A673 (cell line): ENCODE measurements around the gene NTRK1. TPM values are rescaled to one million over a fixed set of nuclear protein-coding genes. Genes with fewer than 3 reads are reported as not detected.

Experiments
- BruUV-seq: library from RNA; stranded (reverse); fragments of 400-500 nt; replicated peaks from 2 replicates; lab custom pipeline; 2021; lab: Mats Ljungman, UMichigan
- CTCF ChIA-PET: fragments of 300-600 bp; sonication (Branson Sonifier 250); formaldehyde crosslinking; loops from one replicate; lab custom pipeline; 2022; ENCODE audit warnings: antibody characterized with exemption; lab: Charles Lee
- POLR2A ChIA-PET: fragments of 300-600 bp; sonication (Branson Sonifier 250); formaldehyde crosslinking; loops from one replicate; lab custom pipeline; 2022; ENCODE audit warnings: antibody characterized with exemption; ENCODE audit not compliant: low non-redundant PET; lab: Charles Lee
- DNase-seq: peaks from one replicate; pipeline ENCODE4 v3.0.0-alpha.2; 2015; ENCODE audit warnings: low spot score
- H3K27ac ChIP-seq: fragments of 200-600 bp; sonication (generic); 2 replicates; pipeline ENCODE4 v1.5.1; 2016; ENCODE audit warnings: mixed run types, low read depth, mild to moderate bottlenecking, mixed read lengths, antibody characterized with exemption, low read length; ENCODE audit not compliant: poor library complexity, severe bottlenecking
- H3K27me3 ChIP-seq: fragments of 200-600 bp; sonication (generic); replicated peaks from 2 replicates; pipeline ENCODE4 v1.6.1; 2017; ENCODE audit warnings: mixed run types, low read depth, mild to moderate bottlenecking, mixed read lengths, antibody characterized with exemption, low read length; ENCODE audit not compliant: insufficient read depth, poor library complexity
- H3K36me3 ChIP-seq: fragments of 200-600 bp; sonication (generic); 2 replicates; pipeline ENCODE4 v1.6.1; 2016; ENCODE audit warnings: mixed run types, mild to moderate bottlenecking, mixed read lengths, antibody characterized with exemption, low read length; ENCODE audit not compliant: insufficient read depth, poor library complexity, severe bottlenecking
- H3K4me1 ChIP-seq: fragments of 200-600 bp; sonication (generic); 2 replicates; pipeline ENCODE4 v1.6.1; 2017; ENCODE audit warnings: mixed run types, mild to moderate bottlenecking, mixed read lengths, antibody characterized with exemption, low read length; ENCODE audit not compliant: insufficient read depth, poor library complexity, severe bottlenecking
- H3K4me3 ChIP-seq: fragments of 200-600 bp; sonication (generic); 2 replicates; pipeline ENCODE4 v1.5.1; 2016; ENCODE audit warnings: low read depth, mixed run types, mild to moderate bottlenecking, mixed read lengths, low read length; ENCODE audit not compliant: poor library complexity, severe bottlenecking
- H3K9me3 ChIP-seq: fragments of 200-600 bp; sonication (generic); 2 replicates; pipeline ENCODE4 v1.6.1; 2016; ENCODE audit warnings: mixed run types, low read depth, mild to moderate bottlenecking, mixed read lengths, antibody characterized with exemption, low read length; ENCODE audit not compliant: poor library complexity, severe bottlenecking
- CTCF ChIP-seq: fragments of 300-800, 200-600 bp; sonication (generic); conservative IDR thresholded peaks from 2 replicates; pipeline ENCODE4 v1.5.1; 2017; ENCODE audit warnings: low read depth, mild to moderate bottlenecking, antibody characterized with exemption, low read length, moderate library complexity, mixed read lengths
- EZH2 ChIP-seq: fragments of 200-600 bp; sonication (generic); IDR thresholded peaks from 2 replicates; pipeline ENCODE4 v1.6.1; 2017; ENCODE audit warnings: borderline replicate concordance, low read depth, mild to moderate bottlenecking, mixed read lengths, antibody characterized with exemption, low read length; ENCODE audit not compliant: poor library complexity, severe bottlenecking
- intact Hi-C: fragments of 100-400 bp; cut with micrococcal nuclease; formaldehyde crosslinking; loops from one replicate; pipeline ENCODE4 v1.10.0; 2022; ENCODE audit not compliant: unreplicated experiment
- total RNA-seq: library from RNA; stranded (reverse); gene quantifications from 2 replicates; pipeline ENCODE4 v1.2.3, GENCODE V29; 2021

NTRK1 gene
- total RNA-seq, 1 experiment from 2014 or later, result 5.1 TPM

DNA sequence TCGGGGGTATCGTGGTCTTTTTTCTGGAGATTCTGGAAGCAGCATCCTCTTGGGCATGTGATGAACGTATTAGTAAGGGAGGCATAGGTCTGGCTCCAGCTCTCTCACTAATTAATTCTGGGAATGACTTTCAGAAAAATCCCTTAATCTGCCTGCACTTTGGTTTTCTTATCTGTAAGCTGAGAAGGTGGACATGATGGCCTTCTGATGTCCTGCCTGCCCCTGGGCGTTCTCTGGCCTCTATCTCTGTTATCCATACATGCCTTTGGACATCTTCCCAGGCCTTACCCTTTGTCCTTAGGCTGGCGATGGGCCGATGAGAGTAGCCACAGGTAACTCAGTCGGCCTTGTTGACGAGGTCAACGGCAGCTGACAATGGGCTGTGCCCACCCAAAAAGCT, 8.8 kb downstream of the NTRK1 start:
- H3K36me3 ChIP-seq, result no peaks in the 10 kb centered on the region
- intact Hi-C loops, result no loop called here
- no peaks in the 10 kb centered on the region for H3K27me3 ChIP-seq
- ChIA-PET CTCF (no interaction called here), POLR2A (interaction anchor here (0.7 kb wide), 1 partner anchor 19 kb away, joined by 12 read pairs; no protein-coding TSS in a partner anchor)
- no peaks in the 10 kb centered on the region for H3K9me3 ChIP-seq
- peaks cover 10% of the 10 kb centered on the region for H3K4me1 ChIP-seq
- TF ChIP-seq CTCF (no peak), EZH2 (no peak)
- no TSS peak for BruUV-seq
- no peak overlapping the region for H3K4me3 ChIP-seq
- no peak overlapping the region for H3K27ac ChIP-seq
- no peak for DNase-seq

- Histone ChIP-seq H3K9me3 (no peaks in the 10 kb centered on the region), H3K27ac (no peak overlapping the region), H3K27me3 (no peaks in the 10 kb centered on the region), H3K4me3 (no peak overlapping the region), H3K36me3 (no peaks in the 10 kb centered on the region), H3K4me1 (no peaks in the 10 kb centered on the region)
- ChIA-PET CTCF (interaction anchor here (0.6 to 0.7 kb wide), 2 partner anchors 15 to 73 kb away, joined by 3 read pairs; no protein-coding TSS in a partner anchor), POLR2A (no interaction called here)
- TF ChIP-seq EZH2, result no peak
- no peak for TF ChIP-seq CTCF
- no peak for DNase-seq
- no TSS peak for BruUV-seq
- intact Hi-C loops, result no loop called here
Observed at GRCh38 chr1:156873659-156874058, 13.0 kb downstream of the NTRK1 start.

DNA sequence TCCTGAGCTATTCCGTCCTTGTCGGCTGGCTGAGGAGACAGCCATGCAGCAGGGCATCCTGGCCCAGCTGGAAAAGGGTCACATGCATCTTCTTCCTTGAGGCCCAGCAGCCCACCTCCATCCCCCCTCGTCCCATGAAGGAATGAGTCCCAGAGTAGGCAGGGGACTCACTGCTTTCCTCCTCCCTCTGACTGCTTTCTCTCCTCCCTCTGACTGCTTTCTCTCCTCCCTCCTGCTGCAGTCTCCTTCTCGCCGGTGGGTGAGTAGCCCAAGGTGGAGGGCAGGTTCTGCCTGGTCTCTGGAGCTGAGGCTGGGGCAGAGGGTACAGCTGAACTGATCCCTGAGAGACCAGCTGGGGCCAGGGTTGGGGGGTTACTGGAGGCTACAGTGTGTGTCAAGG, 13.5 kb downstream of the NTRK1 start:
- no peak overlapping the region for H3K27ac ChIP-seq
- intact Hi-C loops, result no loop called here
- no peaks in the 10 kb centered on the region for H3K36me3 ChIP-seq
- CTCF ChIA-PET, result interaction anchor here (0.6 to 0.7 kb wide), 2 partner anchors 14 to 74 kb away, joined by 3 read pairs; no protein-coding TSS in a partner anchor
- H3K27me3 ChIP-seq, result no peaks in the 10 kb centered on the region
- no TSS peak for BruUV-seq
- TF ChIP-seq EZH2, result no peak
- no peak for TF ChIP-seq CTCF
- POLR2A ChIA-PET, result no interaction called here
- H3K9me3 ChIP-seq, result no peaks in the 10 kb centered on the region
- H3K4me3 ChIP-seq, result no peak overlapping the region
- no peak for DNase-seq
- no peaks in the 10 kb centered on the region for H3K4me1 ChIP-seq
